Activated CD8-positive, alpha-beta T cell treated with anti-CD3 and anti-CD28 coated beads, Interleukin-2, amount 10 ng/mL, durations not matched to agents 7 days and 5 days (primary cell): ENCODE data around the gene TNFAIP2. TPM values are rescaled to one million over a fixed set of nuclear protein-coding genes. Genes with fewer than 3 reads are reported as not detected.
A peak's percentile ranks its signal among the peaks of the same experiment; 100 is the strongest.

ENCODE experiments used
- ATAC-seq: fragments of 150-1000 bp; cut with Tn5 transposase; one replicate; pipeline ENCODE4 v1.10.0; 2021; ENCODE audit warnings: moderate library complexity
- CTCF ChIA-PET: fragments of 350-600 bp; sonication (Branson Sonifier 250); formaldehyde crosslinking; loops from one replicate; lab custom pipeline; 2021; ENCODE audit warnings: antibody characterized with exemption; lab: Charles Lee
- POLR2A ChIA-PET: fragments of 350-600 bp; sonication (Branson Sonifier 250); formaldehyde crosslinking; loops from one replicate; lab custom pipeline; 2021; ENCODE audit warnings: antibody characterized with exemption; lab: Charles Lee
- DNase-seq: peaks from one replicate; pipeline ENCODE4 v3.0.0-alpha.2; 2020
- H3K27ac Mint-ChIP-seq: one replicate; pipeline ENCODE4 v1.8.0; 2021; ENCODE audit warnings: mild to moderate bottlenecking, mixed read lengths
- H3K27me3 Mint-ChIP-seq: one replicate; pipeline ENCODE4 v1.8.0; 2021; ENCODE audit warnings: low read depth, mixed read lengths
- H3K36me3 Mint-ChIP-seq: one replicate; pipeline ENCODE4 v1.8.0; 2021; ENCODE audit warnings: low read depth, mixed read lengths
- H3K4me1 Mint-ChIP-seq: one replicate; pipeline ENCODE4 v1.8.0; 2021; ENCODE audit warnings: low read depth, mixed read lengths
- H3K4me3 Mint-ChIP-seq: one replicate; pipeline ENCODE4 v1.8.0; 2021; ENCODE audit warnings: mild to moderate bottlenecking, mixed read lengths
- H3K9me3 Mint-ChIP-seq: one replicate; pipeline ENCODE4 v1.8.0; 2022; ENCODE audit warnings: mixed read lengths; ENCODE audit not compliant: insufficient read depth
- total RNA-seq, 2 experiments: library from RNA; stranded (reverse); gene quantifications; one replicate each; pipeline ENCODE4 v1.2.3, GENCODE V29; 2021

Gene TNFAIP2
- total RNA-seq, 2 experiments from 2014 or later: 0.23 to 0.71 TPM

- peaks cover 30% of the 10 kb centered on the region for H3K27me3 Mint-ChIP-seq
- CTCF ChIA-PET: interaction anchor here (0.6 to 3.0 kb wide), 33 partner anchors 9 to 722 kb away, joined by 3 to 42 read pairs (median 5); partner anchors contain the start of genes EIF5 and EXOC3L4
- H3K36me3 Mint-ChIP-seq: no peaks in the 10 kb centered on the region
- DNase-seq (no peak), ATAC-seq (no peak)
- no peak overlapping the region for H3K4me3 Mint-ChIP-seq
- no peak overlapping the region for H3K27ac Mint-ChIP-seq
- POLR2A ChIA-PET: no interaction called here
- no peaks in the 10 kb centered on the region for H3K9me3 Mint-ChIP-seq
- H3K4me1 Mint-ChIP-seq: peaks cover 6% of the 10 kb centered on the region
Observed at GRCh38 chr14:103104389-103104653, 18.9 kb upstream of the TNFAIP2 start.

GRCh38 chr14:103104654-103105452 lies 18.4 kb upstream of the TNFAIP2 start:
- POLR2A ChIA-PET: no interaction called here
- H3K4me3 Mint-ChIP-seq: no peak overlapping the region
- DNase-seq: peak; percentile 74

GRCh38 chr14:103105580-103106150 lies 17.6 kb upstream of the TNFAIP2 start:
- Mint-ChIP-seq H3K36me3 (no peaks in the 10 kb centered on the region), H3K9me3 (no peaks in the 10 kb centered on the region), H3K27me3 (peaks cover 30% of the 10 kb centered on the region), H3K4me1 (peaks cover 6% of the 10 kb centered on the region), H3K27ac (no peak overlapping the region), H3K4me3 (no peak overlapping the region)
- ATAC-seq (no peak), DNase-seq (peak; percentile 29)
- ChIA-PET POLR2A (no interaction called here), CTCF (interaction anchor here (0.7 to 3.0 kb wide), 24 partner anchors 7 to 243 kb away, joined by 3 to 42 read pairs (median 6); partner anchors contain the start of gene EXOC3L4)

More at GRCh38 chr14:103104654-103105452, 18.4 kb upstream of the TNFAIP2 start:
- no peaks in the 10 kb centered on the region for H3K9me3 Mint-ChIP-seq
- ATAC-seq: peak; percentile 88
- H3K36me3 Mint-ChIP-seq: no peaks in the 10 kb centered on the region
- H3K27me3 Mint-ChIP-seq: peaks cover 30% of the 10 kb centered on the region
- CTCF ChIA-PET: interaction anchor here (0.6 to 3.0 kb wide), 39 partner anchors 8 to 721 kb away, joined by 3 to 42 read pairs (median 5); partner anchors contain the start of genes EIF5 and EXOC3L4
- peaks cover 6% of the 10 kb centered on the region for H3K4me1 Mint-ChIP-seq
- peak overlapping the region; percentile 39 for H3K27ac Mint-ChIP-seq

GRCh38 chr14:103107455-103107854 lies 15.8 kb upstream of the TNFAIP2 start:
- Mint-ChIP-seq H3K27me3 (peaks cover 19% of the 10 kb centered on the region), H3K9me3 (no peaks in the 10 kb centered on the region), H3K4me3 (no peak overlapping the region), H3K4me1 (peaks cover 6% of the 10 kb centered on the region), H3K36me3 (no peaks in the 10 kb centered on the region), H3K27ac (no peak overlapping the region)
- ATAC-seq (no peak), DNase-seq (no peak)
- ChIA-PET POLR2A (no interaction called here), CTCF (interaction anchor here (3.0 kb wide), 1 partner anchor 185 kb away, joined by 42 read pairs; no protein-coding TSS in a partner anchor)

GRCh38 chr14:103107941-103108748 lies 15.1 kb upstream of the TNFAIP2 start:
- peaks cover 15% of the 10 kb centered on the region for H3K27me3 Mint-ChIP-seq
- CTCF ChIA-PET: no interaction called here
- no peak overlapping the region for H3K4me3 Mint-ChIP-seq
- DNase-seq (no peak), ATAC-seq (no peak)
- POLR2A ChIA-PET: no interaction called here
- no peaks in the 10 kb centered on the region for H3K9me3 Mint-ChIP-seq
- no peaks in the 10 kb centered on the region for H3K36me3 Mint-ChIP-seq
- no peak overlapping the region for H3K27ac Mint-ChIP-seq
- H3K4me1 Mint-ChIP-seq: peaks cover 6% of the 10 kb centered on the region

- ATAC-seq: no peak
- no peaks in the 10 kb centered on the region for H3K36me3 Mint-ChIP-seq
- no peak overlapping the region for H3K27ac Mint-ChIP-seq
Observed at GRCh38 chr14:103108749-103109207, 14.5 kb upstream of the TNFAIP2 start.

GRCh38 chr14:103109535-103110441 lies 13.5 kb upstream of the TNFAIP2 start:
- Mint-ChIP-seq H3K4me1 (peaks cover 5% of the 10 kb centered on the region), H3K27ac (no peak overlapping the region), H3K4me3 (no peak overlapping the region), H3K9me3 (no peaks in the 10 kb centered on the region), H3K27me3 (peaks cover 8% of the 10 kb centered on the region), H3K36me3 (no peaks in the 10 kb centered on the region)
- ChIA-PET CTCF (no interaction called here), POLR2A (no interaction called here)
- no peak for DNase-seq
- ATAC-seq: no peak

More at GRCh38 chr14:103108749-103109207, 14.5 kb upstream of the TNFAIP2 start:
- Mint-ChIP-seq H3K4me1 (peaks cover 4% of the 10 kb centered on the region), H3K27me3 (peaks cover 10% of the 10 kb centered on the region), H3K4me3 (no peak overlapping the region), H3K9me3 (no peaks in the 10 kb centered on the region)
- DNase-seq: no peak
- POLR2A ChIA-PET: no interaction called here
- CTCF ChIA-PET: no interaction called here

GRCh38 chr14:103110681-103111231 lies 12.5 kb upstream of the TNFAIP2 start:
- Mint-ChIP-seq H3K27ac (no peak overlapping the region), H3K27me3 (peaks cover 2% of the 10 kb centered on the region), H3K4me3 (no peak overlapping the region), H3K9me3 (no peaks in the 10 kb centered on the region), H3K36me3 (no peaks in the 10 kb centered on the region), H3K4me1 (peaks cover 5% of the 10 kb centered on the region)
- no peak for ATAC-seq
- no peak for DNase-seq
- ChIA-PET POLR2A (no interaction called here), CTCF (no interaction called here)

GRCh38 chr14:103111232-103111868 lies 11.9 kb upstream of the TNFAIP2 start:
- CTCF ChIA-PET: no interaction called here
- DNase-seq: no peak
- no peaks in the 10 kb centered on the region for H3K9me3 Mint-ChIP-seq

GRCh38 chr14:103112400-103113243 lies 10.6 kb upstream of the TNFAIP2 start:
- no peaks in the 10 kb centered on the region for H3K36me3 Mint-ChIP-seq
- no peaks in the 10 kb centered on the region for H3K27me3 Mint-ChIP-seq
- no peak overlapping the region for H3K27ac Mint-ChIP-seq
- ChIA-PET CTCF (interaction anchor here (1.6 kb wide), 1 partner anchor 8 kb away, joined by 7 read pairs; no protein-coding TSS in a partner anchor), POLR2A (no interaction called here)
- no peak overlapping the region for H3K4me3 Mint-ChIP-seq
- no peak for ATAC-seq
- H3K4me1 Mint-ChIP-seq: peaks cover 11% of the 10 kb centered on the region
- DNase-seq: no peak
- H3K9me3 Mint-ChIP-seq: no peaks in the 10 kb centered on the region

More at GRCh38 chr14:103111232-103111868, 11.9 kb upstream of the TNFAIP2 start:
- no peak for ATAC-seq
- POLR2A ChIA-PET: no interaction called here
- Mint-ChIP-seq H3K27ac (no peak overlapping the region), H3K4me3 (no peak overlapping the region), H3K27me3 (no peaks in the 10 kb centered on the region), H3K4me1 (peaks cover 9% of the 10 kb centered on the region), H3K36me3 (no peaks in the 10 kb centered on the region)
